K562 (cell line): Measurements from ENCODE around the gene POGZ. TPM values are rescaled to one million over a fixed set of nuclear protein-coding genes. Genes with fewer than 3 reads are reported as not detected.
A peak's percentile ranks its signal among the peaks of the same experiment; 100 is the strongest.

Experiments used
- ATAC-seq: fragments of 200-7000 bp; cut with Tn5 transposase; 3 replicates; pipeline ENCODE4 v1.9.1; 2020; ENCODE audit warnings: moderate library complexity
- BruUV-seq: library from RNA; stranded (reverse); fragments of 400-500 nt; replicated peaks from 2 replicates; lab custom pipeline; 2021; lab: Mats Ljungman, UMichigan
- CTCF ChIA-PET: fragments of 300-600 bp; formaldehyde crosslinking; extraction: SDS; loops from one replicate; lab custom pipeline; 2021; ENCODE audit warnings: low intra/inter-chr PET ratio; lab: Yijun Ruan, JAX
- POLR2A ChIA-PET: fragments of 300-600, 350-650 bp; sonication (Branson Sonifier 250); formaldehyde crosslinking; extraction: SDS; loops from one replicate; lab custom pipeline; 2021; ENCODE audit warnings: antibody characterized with exemption, inconsistent platforms; lab: Yijun Ruan, JAX
- DNase-seq, 4 experiments: peaks; one replicate each; pipeline versions ENCODE4 v3.0.0 to v3.0.0-alpha.2; 2011 to 2018; ENCODE audit warnings: low spot score in 3 of 4, mixed read lengths in 3 of 4; ENCODE audit errors: extremely low read depth in 1 of 4
- FAIRE-seq: peaks from 2 replicates; lab custom pipeline; 2011; peaks lifted over from hg19 to GRCh38; lab: Jason Lieb, UNC
- H2AFZ ChIP-seq: 2 replicates; pipeline ENCODE4 v1.6.0; 2011; ENCODE audit warnings: low read depth, low read length, control low read depth, inconsistent platforms
- H3K27ac ChIP-seq: fragments of 200-600 bp; 3 replicates; pipeline ENCODE4 v1.8.0; 2011; ENCODE audit warnings: low read depth, mild to moderate bottlenecking, control low read depth, inconsistent platforms, low read length, moderate library complexity, mixed read lengths; ENCODE audit errors: extremely low read depth
- H3K27me3 ChIP-seq, 2 experiments: fragments of 300-600 bp in 1 of 2; 2 replicates in 1 of 2; 3 replicates in 1 of 2; pipeline versions ENCODE4 v1.6.0 to v1.8.0; 2011; ENCODE audit warnings: inconsistent platforms in 2 of 2, low read length in 2 of 2, mild to moderate bottlenecking in 1 of 2, mixed read lengths in 1 of 2, moderate library complexity in 1 of 2; ENCODE audit not compliant: control insufficient read depth in 2 of 2, insufficient read depth in 2 of 2
- H3K36me3 ChIP-seq: fragments of 300-600 bp; 3 replicates; pipeline ENCODE4 v1.8.0; 2011; ENCODE audit warnings: mild to moderate bottlenecking, low read length, inconsistent platforms; ENCODE audit not compliant: control insufficient read depth, insufficient read depth
- H3K4me1 ChIP-seq, 2 experiments: fragments of 200-600 bp in 1 of 2; replicated peaks in 1 of 2; 2 replicates in 1 of 2; 3 replicates in 1 of 2; pipeline versions ENCODE4 v1.5.1 to v1.8.0; 2011; ENCODE audit warnings: inconsistent platforms in 2 of 2, low read length in 2 of 2, mild to moderate bottlenecking in 1 of 2, mixed read lengths in 1 of 2, moderate library complexity in 1 of 2; ENCODE audit not compliant: control insufficient read depth in 2 of 2, insufficient read depth in 2 of 2
- H3K4me2 ChIP-seq: 2 replicates; pipeline ENCODE4 v1.6.1; 2011; ENCODE audit warnings: low read length, control low read depth, inconsistent platforms, mixed read lengths; ENCODE audit not compliant: insufficient read depth
- H3K4me3 ChIP-seq: fragments of 200-600 bp; sonication (generic), shearing (Covaris generic); 2 replicates; pipeline ENCODE4 v1.5.1; 2016; ENCODE audit warnings: control low read depth, inconsistent platforms
- H3K79me2 ChIP-seq: fragments of 200-600 bp; 3 replicates; pipeline ENCODE4 v1.8.0; 2011; ENCODE audit warnings: low read length, inconsistent platforms; ENCODE audit not compliant: control insufficient read depth, insufficient read depth
- H3K9ac ChIP-seq, 2 experiments: 2 replicates each; pipeline versions ENCODE4 v1.6.0 to v1.6.1; 2011; ENCODE audit warnings: low read depth in 2 of 2, low read length in 2 of 2, control low read depth in 1 of 2, inconsistent platforms in 1 of 2, mild to moderate bottlenecking in 1 of 2, mixed read lengths in 1 of 2; ENCODE audit not compliant: insufficient read depth in 1 of 2
- H3K9me1 ChIP-seq: one replicate; pipeline ENCODE4 v1.6.0; 2011; ENCODE audit warnings: inconsistent platforms, mild to moderate bottlenecking, low read length, moderate library complexity; ENCODE audit not compliant: control insufficient read depth, insufficient read depth
- H3K9me3 ChIP-seq: replicated peaks from 2 replicates; pipeline ENCODE4 v1.5.1; 2011; ENCODE audit warnings: low read depth, low read length, inconsistent platforms; ENCODE audit not compliant: control insufficient read depth, insufficient read depth
- H4K20me1 ChIP-seq: replicated peaks from 2 replicates; pipeline ENCODE4 v1.6.1; 2011; ENCODE audit warnings: low read length, inconsistent platforms, mixed read lengths; ENCODE audit not compliant: control insufficient read depth, insufficient read depth
- COPS2 ChIP-seq: fragments of 450-650 bp; conservative IDR thresholded peaks from 2 replicates; pipeline ENCODE4 v1.6.1; 2016; ENCODE audit warnings: mild to moderate bottlenecking, moderate library complexity
- NR2C1 ChIP-seq, 2 experiments: fragments of 450-650 bp; IDR thresholded peaks; 2 replicates each; pipeline ENCODE4 v1.6.1; 2017; ENCODE audit warnings: mild to moderate bottlenecking in 2 of 2, antibody characterized with exemption in 1 of 2, inconsistent platforms in 1 of 2, missing compliant biosample characterization in 1 of 2, missing genetic modification characterization in 1 of 2
- ZBED1 ChIP-seq: IDR thresholded peaks from 2 replicates; pipeline ENCODE4 v1.6.1; 2014
- ZKSCAN8 ChIP-seq: fragments of 200-800 bp; sonication (Bioruptor generic); IDR thresholded peaks from 2 replicates; pipeline ENCODE4 v1.6.1; 2016; ENCODE audit warnings: missing genetic modification characterization, missing compliant biosample characterization
- WGBS: fragments of 100-300 bp; shearing (Covaris generic); methylation state at CpG from one replicate; pipeline ENCODE4 v1.1.6; 2016; ENCODE audit warnings: low coverage, mixed read lengths; ENCODE audit not compliant: insufficient coverage; ENCODE audit errors: missing lambda C conversion rate; 5-methylcytosine and 5-hydroxymethylcytosine counted together
- in situ Hi-C: fragments of 300-500 bp; cut with MboI; formaldehyde crosslinking; loops from 4 replicates; pipeline ENCODE4 v1.15.0; 2018; ENCODE audit warnings: inconsistent platforms, mixed read lengths
- intact Hi-C: fragments of 100-400 bp; cut with micrococcal nuclease; formaldehyde crosslinking; loops from 2 replicates; pipeline ENCODE4 v1.14.2; 2022
- polyA plus RNA-seq, 8 experiments: library from polyadenylated mRNA; depleted of rRNA in 4 of 8; stranded (reverse) in 5 of 8; unstranded in 3 of 8; fragments of >200 nt; fragmentation: Nextera tagmentation in 2 of 8; fragmentation: Illumina TruSeq in 1 of 8; extraction: Ambion mirVana in 2 of 8; extraction: Trizol in 1 of 8; gene quantifications; 2 replicates each; pipeline versions ENCODE4 v1.2.1 to v1.2.3, GENCODE V29; 2011 to 2014; ENCODE audit warnings: inconsistent platforms in 1 of 8, missing spikeins in 1 of 8
- total RNA-seq, 7 experiments: library from RNA; depleted of rRNA in 6 of 7; stranded (reverse); fragments of >200 nt in 6 of 7; fragmentation: Illumina TruSeq in 2 of 7; extraction: Trizol in 2 of 7; gene quantifications; 2 replicates each; pipeline versions ENCODE4 v1.2.1 to v1.2.3, GENCODE V29; 2011 to 2021; ENCODE audit warnings: low replicate concordance in 1 of 7
- TF ChIP-seq, protein P1 (sequence below), 3 experiments: IDR thresholded peaks in 2 of 3; conservative IDR thresholded peaks in 1 of 3; 2 replicates each; pipeline ENCODE4 v1.5.1; 2011 to 2012; ENCODE audit warnings: low read length in 3 of 3, mild to moderate bottlenecking in 3 of 3, control low read depth in 2 of 3, improper control_type of control experiment in 1 of 3, inconsistent platforms in 1 of 3, low read depth in 1 of 3, mixed read lengths in 1 of 3, moderate library complexity in 1 of 3; ENCODE audit not compliant: insufficient read depth in 2 of 3
- TF ChIP-seq, protein P2 (sequence below): fragments of 250-450 bp; sonication (Bioruptor Pico); IDR thresholded peaks from 2 replicates; pipeline ENCODE4 v1.5.0; 2021; ENCODE audit warnings: mild to moderate bottlenecking, borderline replicate concordance
- TF ChIP-seq, protein P3 (sequence below): sonication (generic); formaldehyde crosslinking; IDR thresholded peaks from 2 replicates; pipeline ENCODE4 v1.8.0; 2022; ENCODE audit warnings: mild to moderate bottlenecking, missing genetic modification reagents, borderline replicate concordance

POGZ gene
- total and polyA plus RNA-seq, 9 of the 15 experiments (the other 6 are each of a cell fraction or from before 2014, with no cell fraction given), result 9.4 to 40.6 (median 21.6) TPM

DNA sequence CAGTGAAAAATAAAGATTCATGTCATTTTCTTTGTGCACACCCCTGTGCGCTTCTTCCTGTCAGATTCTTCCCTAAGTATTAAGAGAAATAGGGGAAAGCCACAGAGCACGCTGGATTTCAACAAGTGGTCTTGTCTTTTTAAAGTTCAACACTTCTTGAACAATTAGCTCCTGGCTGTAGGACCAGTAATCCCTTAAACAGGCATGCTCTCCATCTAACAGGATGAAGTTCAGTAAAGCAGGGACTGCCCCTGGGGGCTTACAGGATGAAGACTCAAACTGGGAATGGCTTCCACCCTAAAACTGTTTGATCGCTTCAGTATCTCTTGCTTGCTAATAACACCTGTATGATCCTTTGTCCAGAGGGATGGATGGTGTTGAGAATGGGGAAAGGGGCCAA lies 55.7 kb downstream of the POGZ start:
- DNase-seq, result no peak
- ChIA-PET CTCF (interaction anchor here (0.5 to 0.6 kb wide), 2 partner anchors 38 to 103 kb away, joined by 3 read pairs; no protein-coding TSS in a partner anchor), POLR2A (interaction anchor here (1.0 to 1.7 kb wide), 2 partner anchors 10 to 103 kb away, joined by 3 to 10 read pairs; no protein-coding TSS in a partner anchor)
- no peaks in the 10 kb centered on the region for H3K9me3 ChIP-seq
- TSS peak; percentile 26 for BruUV-seq
- H3K4me3 ChIP-seq, result no peak overlapping the region
- H3K9me1 ChIP-seq, result no peaks in the 10 kb centered on the region
- H3K79me2 ChIP-seq, result peaks cover 22% of the 10 kb centered on the region
- no peak overlapping the region for H3K4me2 ChIP-seq
- H3K27me3 ChIP-seq, result no peaks in the 10 kb centered on the region
- in situ Hi-C loops (no loop called here), intact Hi-C loops (no loop called here)
- WGBS, result 81% methylated on average over 3 of the region's 3 CpGs
- no peak overlapping the region for H2AFZ ChIP-seq
- ATAC-seq, result no peak
- no peak overlapping the region for H3K9ac ChIP-seq
- TF ChIP-seq ZKSCAN8 (no peak), ZBED1 (no peak), NR2C1 (IDR thresholded peaks at IDR 0.05) (no peak), NR2C1 (tag; IDR thresholded peaks at IDR 0.05) (no peak), COPS2 (no peak)
- TF ChIP-seq, protein P1, sequence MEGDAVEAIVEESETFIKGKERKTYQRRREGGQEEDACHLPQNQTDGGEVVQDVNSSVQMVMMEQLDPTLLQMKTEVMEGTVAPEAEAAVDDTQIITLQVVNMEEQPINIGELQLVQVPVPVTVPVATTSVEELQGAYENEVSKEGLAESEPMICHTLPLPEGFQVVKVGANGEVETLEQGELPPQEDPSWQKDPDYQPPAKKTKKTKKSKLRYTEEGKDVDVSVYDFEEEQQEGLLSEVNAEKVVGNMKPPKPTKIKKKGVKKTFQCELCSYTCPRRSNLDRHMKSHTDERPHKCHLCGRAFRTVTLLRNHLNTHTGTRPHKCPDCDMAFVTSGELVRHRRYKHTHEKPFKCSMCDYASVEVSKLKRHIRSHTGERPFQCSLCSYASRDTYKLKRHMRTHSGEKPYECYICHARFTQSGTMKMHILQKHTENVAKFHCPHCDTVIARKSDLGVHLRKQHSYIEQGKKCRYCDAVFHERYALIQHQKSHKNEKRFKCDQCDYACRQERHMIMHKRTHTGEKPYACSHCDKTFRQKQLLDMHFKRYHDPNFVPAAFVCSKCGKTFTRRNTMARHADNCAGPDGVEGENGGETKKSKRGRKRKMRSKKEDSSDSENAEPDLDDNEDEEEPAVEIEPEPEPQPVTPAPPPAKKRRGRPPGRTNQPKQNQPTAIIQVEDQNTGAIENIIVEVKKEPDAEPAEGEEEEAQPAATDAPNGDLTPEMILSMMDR (IDR thresholded peaks at IDR 0.05 in 2 of 3, conservative IDR thresholded peaks at IDR 0.05 in 1 of 3; ENCODE audit: insufficient read depth in 2 of 3, low read depth in 1 of 3, low read length in 3 of 3), result no peak
- TF ChIP-seq, protein P2, sequence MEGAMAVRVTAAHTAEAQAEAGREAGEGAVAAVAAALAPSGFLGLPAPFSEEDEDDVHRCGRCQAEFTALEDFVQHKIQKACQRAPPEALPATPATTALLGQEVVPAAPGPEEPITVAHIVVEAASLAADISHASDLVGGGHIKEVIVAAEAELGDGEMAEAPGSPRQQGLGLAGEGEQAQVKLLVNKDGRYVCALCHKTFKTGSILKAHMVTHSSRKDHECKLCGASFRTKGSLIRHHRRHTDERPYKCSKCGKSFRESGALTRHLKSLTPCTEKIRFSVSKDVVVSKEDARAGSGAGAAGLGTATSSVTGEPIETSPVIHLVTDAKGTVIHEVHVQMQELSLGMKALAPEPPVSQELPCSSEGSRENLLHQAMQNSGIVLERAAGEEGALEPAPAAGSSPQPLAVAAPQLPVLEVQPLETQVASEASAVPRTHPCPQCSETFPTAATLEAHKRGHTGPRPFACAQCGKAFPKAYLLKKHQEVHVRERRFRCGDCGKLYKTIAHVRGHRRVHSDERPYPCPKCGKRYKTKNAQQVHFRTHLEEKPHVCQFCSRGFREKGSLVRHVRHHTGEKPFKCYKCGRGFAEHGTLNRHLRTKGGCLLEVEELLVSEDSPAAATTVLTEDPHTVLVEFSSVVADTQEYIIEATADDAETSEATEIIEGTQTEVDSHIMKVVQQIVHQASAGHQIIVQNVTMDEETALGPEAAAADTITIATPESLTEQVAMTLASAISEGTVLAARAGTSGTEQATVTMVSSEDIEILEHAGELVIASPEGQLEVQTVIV (CRISPR knock-in tag), result no peak
- TF ChIP-seq, protein P3, sequence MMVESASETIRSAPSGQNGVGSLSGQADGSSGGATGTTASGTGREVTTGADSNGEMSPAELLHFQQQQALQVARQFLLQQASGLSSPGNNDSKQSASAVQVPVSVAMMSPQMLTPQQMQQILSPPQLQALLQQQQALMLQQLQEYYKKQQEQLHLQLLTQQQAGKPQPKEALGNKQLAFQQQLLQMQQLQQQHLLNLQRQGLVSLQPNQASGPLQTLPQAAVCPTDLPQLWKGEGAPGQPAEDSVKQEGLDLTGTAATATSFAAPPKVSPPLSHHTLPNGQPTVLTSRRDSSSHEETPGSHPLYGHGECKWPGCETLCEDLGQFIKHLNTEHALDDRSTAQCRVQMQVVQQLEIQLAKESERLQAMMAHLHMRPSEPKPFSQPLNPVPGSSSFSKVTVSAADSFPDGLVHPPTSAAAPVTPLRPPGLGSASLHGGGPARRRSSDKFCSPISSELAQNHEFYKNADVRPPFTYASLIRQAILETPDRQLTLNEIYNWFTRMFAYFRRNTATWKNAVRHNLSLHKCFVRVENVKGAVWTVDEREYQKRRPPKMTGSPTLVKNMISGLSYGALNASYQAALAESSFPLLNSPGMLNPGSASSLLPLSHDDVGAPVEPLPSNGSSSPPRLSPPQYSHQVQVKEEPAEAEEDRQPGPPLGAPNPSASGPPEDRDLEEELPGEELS, result no peak
- 0 out of 2 replicates have a peak, but pooled peaks cover 3% of the 10 kb centered on the region for H4K20me1 ChIP-seq
- H3K27ac ChIP-seq, result no peak overlapping the region
- no peak for FAIRE-seq
- peaks cover 0 to 3% of the 10 kb centered on the region in 2 experiments; a peak in 3 of 5 replicates for H3K4me1 ChIP-seq
- H3K36me3 ChIP-seq, result peaks cover 79% of the 10 kb centered on the region; the same call in 2 of the 3 replicates
